A673 (cell line): ENCODE results near the gene SGMS1.

Experiments used
- CTCF ChIP-seq: fragments of 300-800, 200-600 bp; sonication (generic); conservative IDR thresholded peaks from 2 replicates; pipeline ENCODE4 v1.5.1; 2017; ENCODE audit warnings: low read depth, mild to moderate bottlenecking, antibody characterized with exemption, low read length, moderate library complexity, mixed read lengths
- EZH2 ChIP-seq: fragments of 200-600 bp; sonication (generic); IDR thresholded peaks from 2 replicates; pipeline ENCODE4 v1.6.1; 2017; ENCODE audit warnings: borderline replicate concordance, low read depth, mild to moderate bottlenecking, mixed read lengths, antibody characterized with exemption, low read length; ENCODE audit not compliant: poor library complexity, severe bottlenecking

DNA sequence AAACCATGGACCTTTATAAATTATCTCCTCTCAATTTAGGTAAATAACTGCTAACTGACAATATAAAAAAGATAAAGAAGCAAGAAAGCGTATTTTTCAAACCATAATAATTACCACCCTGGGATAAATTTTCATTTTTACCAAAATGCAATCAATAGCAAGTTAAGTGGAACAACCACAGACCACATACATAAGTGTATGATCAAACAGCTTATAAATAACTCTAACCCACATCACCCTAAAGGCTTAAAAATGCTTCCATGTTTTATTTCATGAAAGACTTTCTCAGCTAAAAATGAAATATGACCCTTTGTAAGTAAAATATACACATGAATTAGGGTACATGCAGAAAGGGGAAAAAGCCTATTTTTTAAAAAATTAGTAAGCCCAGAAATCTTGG, 156.5 kb downstream of the SGMS1 start:
- no peak for TF ChIP-seq CTCF
- no peak for TF ChIP-seq EZH2
